Renal pelvis (tissue), 4 donors: Measurements from ENCODE around the gene GZMA. TPM values are rescaled to one million over a fixed set of nuclear protein-coding genes. Genes with fewer than 3 reads are reported as not detected.
"Not testable (repeated sequence)": the region's sequence is repeated elsewhere in the genome, so short reads cannot be mapped to it uniquely, and the experiment has no call there.

Experiments used
- DNase-seq: peaks from one replicate; pipeline ENCODE4 v3.0.0-alpha.2; 2013
- polyA plus RNA-seq, 3 donors: library from polyadenylated mRNA; unstranded; fragments of 120-200 nt; gene quantifications; one replicate each; pipeline ENCODE4 v1.2.1, GENCODE V29; 2013; ENCODE audit not compliant: insufficient read length in 3 of 3

The GZMA gene
- polyA plus RNA-seq, 3 donors = 0.31 to 0.96 (median 0.43) TPM

- not testable (repeated sequence) for DNase-seq
These were observed 3.5 kb downstream of the GZMA start for GRCh38 chr5:55105976-55106375.

- no peak for DNase-seq
These were observed 6.2 kb downstream of the GZMA start for GRCh38 chr5:55108661-55109060.

- DNase-seq = no peak
These were observed 7.8 kb downstream of the GZMA start for GRCh38 chr5:55110217-55110616.

- DNase-seq = no peak
These were observed 10.9 kb downstream of the GZMA start for GRCh38 chr5:55113327-55113726.

GRCh38 chr5:55114061-55114460, 11.6 kb downstream of the GZMA start:
- no peak for DNase-seq

GRCh38 chr5:55123365-55123764, 20.9 kb downstream of the GZMA start:
- DNase-seq = no peak

GRCh38 chr5:55134053-55134722, 31.7 kb downstream of the GZMA start:
- DNase-seq = no peak

- no peak for DNase-seq
These were observed 34.1 kb downstream of the GZMA start for GRCh38 chr5:55136521-55136920.

- DNase-seq = no peak
These were observed 38.6 kb downstream of the GZMA start for GRCh38 chr5:55140908-55141665.

DNA sequence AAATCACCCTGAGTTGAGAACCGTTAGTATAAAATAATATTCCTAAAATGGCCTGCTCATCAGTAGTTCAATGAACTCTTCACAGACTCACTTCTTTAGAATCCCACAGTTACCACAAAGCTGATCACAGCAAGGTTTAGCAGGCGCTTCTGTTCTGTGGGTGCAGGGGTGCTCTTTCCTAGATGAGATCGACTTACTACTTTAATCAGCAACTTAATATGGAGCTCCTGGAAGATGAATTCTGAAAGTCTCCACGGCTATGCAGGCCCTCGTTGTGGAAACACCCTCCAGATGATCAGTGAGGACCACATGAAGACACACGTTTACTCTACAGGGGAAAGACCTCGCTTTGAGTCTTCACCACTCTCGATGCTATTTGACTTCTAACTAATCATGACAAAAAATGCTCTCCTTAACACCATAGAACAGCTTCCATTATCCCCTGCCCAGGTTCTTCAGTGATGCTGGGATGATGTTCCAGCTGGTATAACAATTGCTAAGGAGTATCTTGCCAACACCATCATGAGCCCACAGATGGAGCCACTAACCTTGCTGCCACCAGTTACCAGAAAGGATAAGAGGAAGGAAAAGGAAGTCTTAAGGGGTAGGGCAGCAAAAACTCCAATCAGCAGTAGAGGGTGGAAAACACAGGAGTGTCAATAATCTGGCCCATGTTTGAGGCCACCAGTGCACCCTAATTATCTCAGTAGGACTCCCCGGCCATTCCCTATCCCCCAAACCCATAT, 39.7 kb downstream of the GZMA start:
- no peak for DNase-seq

- no peak for DNase-seq
These were observed 41.2 kb downstream of the GZMA start for GRCh38 chr5:55143624-55144023.

DNA sequence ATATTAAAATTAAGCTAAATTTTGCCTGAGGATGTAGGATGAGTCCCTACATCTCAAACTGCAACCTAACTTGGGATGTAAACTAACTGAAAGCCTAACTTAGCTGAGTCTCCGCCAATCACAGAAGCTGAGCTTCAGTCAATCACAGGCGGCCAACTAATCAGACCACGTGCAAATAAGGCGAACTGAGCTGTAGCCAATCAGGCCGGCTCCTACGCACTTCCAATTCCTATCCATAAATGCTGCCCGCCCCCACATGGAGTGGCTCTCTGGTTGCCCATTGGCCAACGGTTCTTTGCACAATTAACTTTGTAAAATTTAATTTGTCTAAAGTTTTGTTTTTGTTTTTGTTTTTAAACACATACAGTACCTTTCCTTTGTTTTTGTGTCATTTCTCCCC, 43.6 kb downstream of the GZMA start:
- no peak for DNase-seq

DNA sequence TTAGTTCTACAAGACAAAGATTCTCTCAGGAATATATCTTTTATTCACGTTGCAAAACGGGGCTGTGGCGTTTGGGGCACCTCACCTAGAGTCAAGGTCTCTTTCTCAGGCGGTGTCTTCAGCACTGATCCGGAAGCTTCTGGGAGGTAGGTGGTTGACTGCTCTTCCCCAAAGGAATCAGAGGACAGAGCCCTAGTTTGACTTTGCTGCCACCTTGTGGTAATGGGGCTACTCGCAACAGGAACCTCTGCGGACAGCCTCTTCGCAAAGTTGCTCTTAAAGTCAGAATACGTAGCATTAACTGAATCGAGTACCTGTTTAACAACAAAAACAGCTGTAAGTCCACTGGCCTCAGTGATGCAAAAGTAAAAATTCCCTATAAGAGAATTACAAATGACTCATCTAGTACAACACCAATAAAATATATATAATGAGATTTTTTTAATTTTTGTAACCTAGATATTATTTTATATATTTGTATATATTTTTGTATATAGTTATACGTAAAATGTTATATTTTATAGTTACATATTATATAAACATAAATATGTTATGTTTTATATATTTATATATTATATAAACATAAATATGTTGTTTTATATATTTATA, 44.2 kb downstream of the GZMA start:
- DNase-seq = peak; percentile 87

DNA sequence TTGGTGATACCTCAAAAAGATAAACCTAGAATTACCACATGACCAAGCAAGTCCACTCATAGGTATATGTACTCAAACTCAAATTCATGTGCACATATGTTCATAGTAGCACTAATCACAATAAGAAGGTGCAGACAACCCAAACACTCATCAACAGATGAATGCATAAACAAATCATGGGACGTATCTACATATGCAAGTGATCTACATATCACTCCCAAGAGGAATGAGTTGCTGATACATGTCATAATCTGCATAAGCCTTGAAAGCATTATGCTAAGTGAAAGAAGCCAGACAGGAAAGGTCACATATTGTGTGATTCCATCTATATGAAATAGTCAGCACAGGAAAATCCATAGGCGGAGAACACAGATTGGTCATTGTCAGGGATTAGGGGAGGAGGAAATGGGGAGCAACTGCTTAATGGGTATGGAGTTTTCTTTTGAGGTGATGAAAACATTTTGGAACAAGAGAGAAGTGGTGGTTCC, 46.9 kb downstream of the GZMA start:
- no peak for DNase-seq

- DNase-seq = no peak
These were observed 49.7 kb downstream of the GZMA start for GRCh38 chr5:55151923-55152842.

- no peak for DNase-seq
These were observed 52.4 kb downstream of the GZMA start for GRCh38 chr5:55154873-55155272.

Other genes starting within 250 kb of the GZMA start
- 1 to 10 TPM; 6.0 to 9.0 (median 8.3) TPM for gene ESM1, start 117.1 kb upstream of the GZMA start, polyA plus RNA-seq
- under 1 TPM in 1 of 3 donors, not detected in 2; 0.06 TPM for gene GZMK, start 78.4 kb upstream of the GZMA start, polyA plus RNA-seq
- gene GPX8, start 57.5 kb downstream of the GZMA start, polyA plus RNA-seq = 10 to 100 TPM; 65.4 to 76.2 (median 70.1) TPM
- gene CDC20B, start 70.5 kb downstream of the GZMA start, polyA plus RNA-seq = under 1 TPM; 0.63 to 0.71 (median 0.64) TPM
- gene MCIDAS, start 124.7 kb downstream of the GZMA start, polyA plus RNA-seq = 1 to 10 TPM in 1 of 3 donors, under 1 TPM in 2; 0.91 to 1.4 (median 0.92) TPM
- gene CCNO, start 131.0 kb downstream of the GZMA start, polyA plus RNA-seq = 1 to 10 TPM; 8.2 to 10.0 (median 8.3) TPM
- 10 to 100 TPM; 38.7 to 43.3 (median 41.2) TPM for gene DHX29, start 205.0 kb downstream of the GZMA start, polyA plus RNA-seq
- 100 to 1,000 TPM in 1 of 3 donors, 10 to 100 TPM in 2; 81.8 to 105 (median 82.9) TPM for gene MTREX, start 205.3 kb downstream of the GZMA start, polyA plus RNA-seq